Gastroesophageal sphincter (tissue), 4 donors: ENCODE measurements around the gene COL26A1. TPM values are rescaled to one million over a fixed set of nuclear protein-coding genes. Genes with fewer than 3 reads are reported as not detected.

Experiments
- ATAC-seq: fragments of 150-250 bp; one replicate; pipeline ENCODE4 v1.9.1; 2016; ENCODE audit warnings: mild to moderate bottlenecking, moderate library complexity
- H3K27ac ChIP-seq, 4 donors: fragments of 200-600 bp; sonication (generic) in 3 of 4; 1 replicate in 3 of 4; 2 replicates in 1 of 4; pipeline ENCODE4 v1.5.1; 2016 to 2019
- H3K27me3 ChIP-seq: fragments of 200-600 bp; sonication (generic); one replicate; pipeline ENCODE4 v1.5.1; 2019
- H3K36me3 ChIP-seq, 2 donors: fragments of 200-600 bp; sonication (generic); one replicate each; pipeline ENCODE4 v1.5.1; 2019; ENCODE audit warnings: control low read depth in 1 of 2
- H3K4me1 ChIP-seq, 3 donors: fragments of 200-600 bp; sonication (generic); 1 replicate in 2 of 3; 2 replicates in 1 of 3; pipeline ENCODE4 v1.5.1; 2016 to 2019; ENCODE audit warnings: control low read depth in 2 of 3
- H3K4me3 ChIP-seq, 2 donors: fragments of 200-600 bp; sonication (generic); one replicate each; pipeline ENCODE4 v1.5.1; 2019; ENCODE audit warnings: mild to moderate bottlenecking in 1 of 2, moderate library complexity in 1 of 2
- H3K9me3 ChIP-seq, 3 donors: fragments of 200-600 bp; sonication (generic); one replicate each; pipeline ENCODE4 v1.5.1; 2017 to 2019; ENCODE audit warnings: control low read depth in 2 of 3
- EP300 ChIP-seq: sonication (generic); formaldehyde crosslinking; IDR thresholded peaks from one replicate; pipeline ENCODE4 v1.6.1; 2017; ENCODE audit warnings: antibody characterized with exemption, mild to moderate bottlenecking
- POLR2A ChIP-seq, 2 donors: fragments of 450-650 bp; IDR thresholded peaks; one replicate each; pipeline ENCODE4 v1.6.1; 2017; ENCODE audit warnings: antibody characterized with exemption in 2 of 2, mild to moderate bottlenecking in 2 of 2, moderate library complexity in 1 of 2
- POLR2AphosphoS5 ChIP-seq: sonication (generic); formaldehyde crosslinking; IDR thresholded peaks from one replicate; pipeline ENCODE4 v1.6.1; 2017; ENCODE audit warnings: antibody characterized with exemption
- WGBS, 2 donors: methylation state at CpG; one replicate each; pipeline ENCODE4 v1.1.5; 2018; ENCODE audit warnings: low coverage in 1 of 2; 5-methylcytosine and 5-hydroxymethylcytosine counted together
- total RNA-seq, 4 donors: library from RNA; depleted of rRNA; stranded (reverse); fragments of >200 nt; gene quantifications; one replicate each; pipeline ENCODE4 v1.1.0, GENCODE V29; 2016
- TF ChIP-seq, protein P1 (sequence below), 4 experiments: fragments of 200-600 bp in 2 of 4; fragments of 450-650 bp in 2 of 4; sonication (generic) in 1 of 4; IDR thresholded peaks; one replicate each; pipeline ENCODE4 v1.5.1; 2017 to 2019; ENCODE audit warnings: antibody characterized with exemption in 4 of 4, mild to moderate bottlenecking in 2 of 4, moderate library complexity in 2 of 4

Gene COL26A1
- total RNA-seq, 4 donors from 2014 or later = not detected

DNA sequence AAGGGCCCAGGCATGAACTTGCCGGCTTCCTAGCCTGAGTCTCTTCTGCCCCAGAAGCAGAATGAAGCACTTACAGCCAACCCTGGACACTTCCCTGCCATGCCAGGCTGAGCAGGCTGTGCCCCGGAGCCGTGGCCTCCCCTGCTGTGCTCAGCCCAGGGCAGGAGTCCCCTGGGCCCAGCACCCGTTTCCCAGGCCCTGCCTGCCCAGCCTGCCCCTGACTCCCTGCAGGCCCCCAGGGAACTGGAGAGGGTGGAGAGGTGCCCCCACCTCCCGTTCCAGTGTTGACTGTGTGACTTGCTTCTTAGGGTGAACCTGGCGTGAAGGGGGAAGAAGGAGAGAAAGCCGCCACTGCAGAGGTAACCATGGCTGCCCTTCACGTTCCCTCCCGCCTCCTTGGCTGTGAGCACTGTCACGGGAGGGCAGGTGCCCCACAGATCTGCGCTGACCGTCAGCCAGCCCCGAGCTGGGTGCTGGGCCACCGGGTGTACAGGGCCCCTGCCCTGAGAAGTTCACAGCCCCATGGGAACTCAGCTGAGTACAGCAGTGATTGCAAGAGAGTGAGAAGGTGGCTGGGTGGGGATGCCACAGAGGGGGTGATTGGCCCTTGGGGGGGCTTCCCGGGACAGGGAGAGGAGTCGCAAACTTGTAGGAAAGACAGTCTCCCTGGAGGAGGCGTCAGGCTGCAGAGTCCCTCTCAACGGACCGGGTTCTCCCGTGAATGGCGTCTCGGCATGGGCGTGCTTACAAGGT lies 190.5 kb downstream of the COL26A1 start:
- peaks cover 51% of the 10 kb centered on the region for H3K27me3 ChIP-seq
- TF ChIP-seq, protein P1, sequence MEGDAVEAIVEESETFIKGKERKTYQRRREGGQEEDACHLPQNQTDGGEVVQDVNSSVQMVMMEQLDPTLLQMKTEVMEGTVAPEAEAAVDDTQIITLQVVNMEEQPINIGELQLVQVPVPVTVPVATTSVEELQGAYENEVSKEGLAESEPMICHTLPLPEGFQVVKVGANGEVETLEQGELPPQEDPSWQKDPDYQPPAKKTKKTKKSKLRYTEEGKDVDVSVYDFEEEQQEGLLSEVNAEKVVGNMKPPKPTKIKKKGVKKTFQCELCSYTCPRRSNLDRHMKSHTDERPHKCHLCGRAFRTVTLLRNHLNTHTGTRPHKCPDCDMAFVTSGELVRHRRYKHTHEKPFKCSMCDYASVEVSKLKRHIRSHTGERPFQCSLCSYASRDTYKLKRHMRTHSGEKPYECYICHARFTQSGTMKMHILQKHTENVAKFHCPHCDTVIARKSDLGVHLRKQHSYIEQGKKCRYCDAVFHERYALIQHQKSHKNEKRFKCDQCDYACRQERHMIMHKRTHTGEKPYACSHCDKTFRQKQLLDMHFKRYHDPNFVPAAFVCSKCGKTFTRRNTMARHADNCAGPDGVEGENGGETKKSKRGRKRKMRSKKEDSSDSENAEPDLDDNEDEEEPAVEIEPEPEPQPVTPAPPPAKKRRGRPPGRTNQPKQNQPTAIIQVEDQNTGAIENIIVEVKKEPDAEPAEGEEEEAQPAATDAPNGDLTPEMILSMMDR (IDR thresholded peaks at IDR 0.05) = no peak
- TF ChIP-seq EP300 = no peak
- no peak for TF ChIP-seq POLR2AphosphoS5
- no peak for TF ChIP-seq POLR2A (IDR thresholded peaks at IDR 0.05)
- WGBS, 2 donors = 86 to 96% methylated on average over 5 to 11 of the region's 23 CpGs
- no peaks in the 10 kb centered on the region for H3K36me3 ChIP-seq
- no peak overlapping the region for H3K27ac ChIP-seq
- ATAC-seq = no peak
- no peak overlapping the region for H3K4me3 ChIP-seq
- H3K4me1 ChIP-seq = no peaks in the 10 kb centered on the region
- no peaks in the 10 kb centered on the region for H3K9me3 ChIP-seq

DNA sequence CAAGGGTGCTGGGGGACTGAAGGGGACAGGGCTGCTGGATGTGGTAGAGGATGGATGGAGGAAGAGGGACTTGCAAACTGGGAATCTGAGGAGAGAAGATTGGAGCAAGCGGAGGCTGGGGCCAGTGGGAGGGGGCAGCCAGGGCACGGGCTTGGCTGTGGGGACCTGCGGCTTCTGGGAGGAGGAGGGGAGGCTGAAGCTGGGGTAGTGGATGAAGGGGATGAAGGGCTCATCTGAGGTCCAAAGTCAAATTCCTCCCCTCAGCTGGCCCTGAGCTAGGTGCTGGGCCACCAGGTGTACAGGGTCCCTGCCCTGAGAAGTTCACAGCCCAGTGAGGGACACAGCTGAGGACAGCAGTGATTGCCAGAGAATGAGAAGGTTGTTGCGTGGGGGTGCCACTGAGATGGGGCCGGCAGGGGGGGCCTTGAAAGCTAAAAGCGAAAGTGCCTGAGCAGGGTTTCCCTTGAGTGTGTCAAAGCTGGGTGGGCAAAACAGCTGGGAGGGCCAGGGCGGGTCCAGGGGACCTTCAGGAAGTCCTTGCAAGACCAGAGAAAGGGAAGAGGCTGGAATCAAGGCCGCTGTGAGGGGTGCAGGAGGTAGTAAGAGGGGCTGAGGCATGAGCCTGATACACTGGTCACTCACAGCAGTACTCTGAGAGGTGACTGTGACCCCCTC lies 191.2 kb downstream of the COL26A1 start:
- 80 to 85% methylated on average over 2 to 7 of the region's 8 CpGs for WGBS, 2 donors
- no peak for TF ChIP-seq EP300
- TF ChIP-seq, protein P1 (IDR thresholded peaks at IDR 0.05) = no peak
- no peak for TF ChIP-seq POLR2A (IDR thresholded peaks at IDR 0.05)
- Histone ChIP-seq H3K27ac (no peak overlapping the region), H3K36me3 (no peaks in the 10 kb centered on the region), H3K4me3 (no peak overlapping the region), H3K9me3 (no peaks in the 10 kb centered on the region), H3K4me1 (no peaks in the 10 kb centered on the region), H3K27me3 (peaks cover 44% of the 10 kb centered on the region)
- no peak for ATAC-seq

DNA sequence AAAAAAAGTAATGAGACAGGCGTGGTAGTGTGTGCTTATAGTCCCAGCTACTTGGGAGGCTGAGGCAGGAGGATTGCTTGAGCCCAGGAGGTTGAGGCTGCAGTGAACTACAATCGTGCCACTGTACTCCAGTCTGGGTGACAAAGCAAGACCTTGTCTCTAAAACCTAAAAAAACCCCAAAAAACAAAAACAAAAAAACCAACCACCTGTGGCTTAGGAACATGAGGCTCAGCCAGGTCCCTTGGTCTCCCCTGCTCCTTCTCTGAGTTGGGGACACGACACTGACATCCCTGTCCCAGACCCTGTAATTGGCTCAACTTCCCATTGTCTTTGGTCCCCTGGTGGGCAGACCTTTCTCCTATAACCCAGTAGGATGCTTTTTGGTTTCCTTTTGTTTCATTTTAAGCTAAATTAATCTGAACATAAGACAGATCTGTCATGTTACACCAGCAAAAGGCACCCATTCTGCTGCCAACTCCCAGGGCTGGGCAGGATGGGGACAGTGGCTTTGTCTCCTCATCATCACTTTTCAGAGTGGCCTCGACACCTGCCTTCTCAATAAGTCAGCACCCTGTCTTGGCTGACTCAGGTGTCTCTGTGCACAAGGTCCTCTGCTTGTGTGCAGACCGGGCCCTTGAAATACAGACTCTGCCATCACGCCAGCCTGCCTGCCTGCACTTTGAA lies 192.1 kb downstream of the COL26A1 start:
- no peak overlapping the region for H3K27ac ChIP-seq
- no peaks in the 10 kb centered on the region for H3K4me1 ChIP-seq
- H3K27me3 ChIP-seq = peaks cover 37% of the 10 kb centered on the region
- TF ChIP-seq POLR2AphosphoS5 = no peak
- TF ChIP-seq EP300 = no peak
- H3K9me3 ChIP-seq = no peaks in the 10 kb centered on the region
- no peak overlapping the region for H3K4me3 ChIP-seq
- WGBS, 2 donors = 83 to 87% methylated on average over 3 of the region's 6 CpGs
- ATAC-seq = no peak
- no peaks in the 10 kb centered on the region for H3K36me3 ChIP-seq

DNA sequence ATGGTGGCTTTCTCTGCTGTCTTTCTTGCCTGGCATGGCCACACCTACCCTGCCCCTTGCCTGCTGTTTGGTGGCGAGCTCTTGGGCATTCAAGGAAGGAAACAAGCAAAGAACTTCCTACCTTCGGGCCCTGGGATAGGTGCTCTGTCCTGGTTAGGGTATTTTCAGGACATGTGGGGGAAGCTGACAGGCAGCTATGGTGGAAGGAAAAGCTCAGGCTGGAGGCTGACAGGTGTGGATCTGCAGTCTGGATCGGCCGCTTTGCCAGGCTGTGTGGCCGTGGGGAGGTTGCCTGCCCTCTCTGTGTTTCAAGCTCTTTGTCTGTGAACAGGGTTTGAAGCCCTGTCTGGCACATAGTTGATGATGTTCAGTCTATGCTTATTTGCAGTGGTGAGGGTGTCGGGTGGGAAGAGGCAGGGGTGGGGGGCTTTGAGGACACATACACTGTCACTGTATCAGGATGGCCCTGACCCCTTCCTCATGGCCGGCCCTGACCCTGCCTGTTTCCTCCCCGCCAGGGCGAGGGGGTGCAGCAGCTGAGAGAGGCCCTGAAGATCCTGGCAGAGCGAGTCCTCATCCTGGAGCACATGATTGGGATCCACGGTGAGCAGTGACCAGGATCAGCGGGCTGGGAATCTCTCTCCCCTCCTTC lies 192.7 kb downstream of the COL26A1 start:
- no peaks in the 10 kb centered on the region for H3K4me1 ChIP-seq
- TF ChIP-seq EP300 = no peak
- no peak for TF ChIP-seq POLR2AphosphoS5
- no peak for TF ChIP-seq POLR2A (IDR thresholded peaks at IDR 0.05)
- TF ChIP-seq, protein P1 (IDR thresholded peaks at IDR 0.05) = no peak
- no peaks in the 10 kb centered on the region for H3K36me3 ChIP-seq
- no CpG with 5 or more reads among the region's 12 CpGs for WGBS, 2 donors
- no peak for ATAC-seq
- H3K27ac ChIP-seq = no peak overlapping the region
- peaks cover 31% of the 10 kb centered on the region for H3K27me3 ChIP-seq
- H3K4me3 ChIP-seq = no peak overlapping the region
- H3K9me3 ChIP-seq = no peaks in the 10 kb centered on the region

DNA sequence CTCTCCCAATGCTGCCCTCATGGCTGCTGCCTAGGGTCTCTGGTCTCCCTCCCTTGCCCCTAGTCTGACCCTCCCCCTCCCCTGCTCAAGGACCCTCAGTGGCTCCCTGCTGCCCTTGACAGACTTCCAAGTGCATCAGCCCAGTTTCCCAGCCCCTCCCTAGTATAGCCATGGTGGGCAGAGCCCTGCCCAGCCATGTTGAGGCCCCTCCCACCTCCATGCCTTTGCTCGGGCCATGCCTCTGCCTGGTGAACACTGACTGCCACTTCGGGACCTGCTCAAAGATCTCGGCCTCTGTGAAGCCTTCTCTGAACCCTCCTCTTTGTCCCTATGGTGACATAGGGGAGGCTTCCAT lies 193.2 kb downstream of the COL26A1 start:
- no peak overlapping the region for H3K27ac ChIP-seq
- no peaks in the 10 kb centered on the region for H3K36me3 ChIP-seq
- no peaks in the 10 kb centered on the region for H3K4me1 ChIP-seq
- H3K27me3 ChIP-seq = peaks cover 26% of the 10 kb centered on the region
- H3K9me3 ChIP-seq = no peaks in the 10 kb centered on the region
- 17% methylated on average over 1 of the region's 3 CpGs; no CpG with 5 or more reads in 1 of the 2 donors for WGBS, 2 donors
- no peak for ATAC-seq
- no peak overlapping the region for H3K4me3 ChIP-seq
- TF ChIP-seq, protein P1 (IDR thresholded peaks at IDR 0.05) = no peak
